KMS-11 (cell line): Measurements from ENCODE around the gene TRPV5.

Experiments used
- H2AFZ ChIP-seq: fragments of 200-600 bp; sonication (generic); 2 replicates; pipeline ENCODE4 v1.6.1; 2016; ENCODE audit warnings: antibody characterized with exemption, mixed run types, low read depth
- H3K27ac ChIP-seq: fragments of 200-600 bp; sonication (generic); 2 replicates; pipeline ENCODE4 v1.6.1; 2016; ENCODE audit warnings: mild to moderate bottlenecking, mixed run types
- H3K27me3 ChIP-seq: fragments of 200-600 bp; sonication (generic); 2 replicates; pipeline ENCODE4 v1.6.1; 2017; ENCODE audit warnings: mild to moderate bottlenecking, low read depth, mixed run types, moderate library complexity; ENCODE audit not compliant: insufficient read depth
- H3K36me3 ChIP-seq: fragments of 200-600 bp; sonication (generic); 2 replicates; pipeline ENCODE4 v1.6.1; 2017; ENCODE audit warnings: mild to moderate bottlenecking, mixed run types; ENCODE audit not compliant: insufficient read depth
- H3K4me1 ChIP-seq: fragments of 200-600 bp; sonication (generic); 2 replicates; pipeline ENCODE4 v1.6.1; 2016; ENCODE audit warnings: mild to moderate bottlenecking, low read depth, mixed run types; ENCODE audit not compliant: poor library complexity, severe bottlenecking
- H3K4me2 ChIP-seq: fragments of 200-600 bp; sonication (generic); 2 replicates; pipeline ENCODE4 v1.7.0; 2016; ENCODE audit warnings: mild to moderate bottlenecking, mixed run types
- H3K4me3 ChIP-seq: fragments of 200-600 bp; sonication (generic); IDR thresholded peaks from 2 replicates; pipeline ENCODE4 v1.6.1; 2017; ENCODE audit warnings: low read depth, low read length, mixed read lengths; ENCODE audit not compliant: insufficient read depth
- H3K79me2 ChIP-seq: fragments of 200-600 bp; sonication (generic); 2 replicates; pipeline ENCODE4 v1.6.1; 2016; ENCODE audit warnings: low read depth, mixed run types; ENCODE audit not compliant: insufficient read depth
- H3K9ac ChIP-seq: fragments of 200-600 bp; sonication (generic); 2 replicates; pipeline ENCODE4 v1.6.1; 2016; ENCODE audit warnings: mild to moderate bottlenecking, mixed run types
- H4K20me1 ChIP-seq: fragments of 200-600 bp; sonication (generic); 2 replicates; pipeline ENCODE4 v1.6.1; 2016; ENCODE audit warnings: mild to moderate bottlenecking, mixed run types; ENCODE audit not compliant: insufficient read depth
- CTCF ChIP-seq: fragments of 200-600 bp; sonication (generic); conservative IDR thresholded peaks from 2 replicates; pipeline ENCODE4 v1.6.1; 2017; ENCODE audit warnings: low read depth, mild to moderate bottlenecking, antibody characterized with exemption, low read length, moderate library complexity, mixed read lengths

The TRPV5 gene

GRCh38 chr7:142934056-142934455 lies 510 bp upstream of the TRPV5 start:
- Histone ChIP-seq H4K20me1 (no peaks in the 10 kb centered on the region), H3K36me3 (no peaks in the 10 kb centered on the region), H3K9ac (no peak overlapping the region), H3K27ac (no peak overlapping the region), H3K4me2 (no peak overlapping the region), H2AFZ (no peak overlapping the region), H3K4me3 (no peak overlapping the region), H3K79me2 (no peaks in the 10 kb centered on the region), H3K27me3 (no peaks in the 10 kb centered on the region), H3K4me1 (no peaks in the 10 kb centered on the region)
- no peak for TF ChIP-seq CTCF

- no peak overlapping the region for H3K4me3 ChIP-seq
- no peaks in the 10 kb centered on the region for H3K36me3 ChIP-seq
- no peak overlapping the region for H2AFZ ChIP-seq
- no peak overlapping the region for H3K4me2 ChIP-seq
- H3K27me3 ChIP-seq, result no peaks in the 10 kb centered on the region
- H3K4me1 ChIP-seq, result no peaks in the 10 kb centered on the region
- no peak overlapping the region for H3K27ac ChIP-seq
- no peak for TF ChIP-seq CTCF
- H3K9ac ChIP-seq, result no peak overlapping the region
- H4K20me1 ChIP-seq, result no peaks in the 10 kb centered on the region
- H3K79me2 ChIP-seq, result no peaks in the 10 kb centered on the region
Observed at GRCh38 chr7:142933092-142933475, 462 bp downstream of the TRPV5 start.

- Histone ChIP-seq H3K4me1 (no peaks in the 10 kb centered on the region), H2AFZ (no peak overlapping the region), H3K9ac (no peak overlapping the region), H3K4me2 (no peak overlapping the region), H3K4me3 (no peak overlapping the region), H3K79me2 (no peaks in the 10 kb centered on the region), H3K27ac (no peak overlapping the region), H3K27me3 (no peaks in the 10 kb centered on the region), H4K20me1 (no peaks in the 10 kb centered on the region), H3K36me3 (no peaks in the 10 kb centered on the region)
- TF ChIP-seq CTCF, result no peak
Observed at GRCh38 chr7:142932386-142933091, 1.0 kb downstream of the TRPV5 start.

GRCh38 chr7:142930126-142930730 lies 3.3 kb downstream of the TRPV5 start:
- no peak overlapping the region for H3K4me2 ChIP-seq
- no peaks in the 10 kb centered on the region for H3K27me3 ChIP-seq
- no peaks in the 10 kb centered on the region for H3K36me3 ChIP-seq
- no peak overlapping the region for H3K27ac ChIP-seq
- no peak overlapping the region for H3K9ac ChIP-seq
- no peak for TF ChIP-seq CTCF
- H3K4me3 ChIP-seq, result no peak overlapping the region
- H3K4me1 ChIP-seq, result no peaks in the 10 kb centered on the region
- no peak overlapping the region for H2AFZ ChIP-seq
- no peaks in the 10 kb centered on the region for H3K79me2 ChIP-seq
- H4K20me1 ChIP-seq, result no peaks in the 10 kb centered on the region
